PC-9 (cell line): Measurements from ENCODE around the gene TAC3.

ENCODE experiments used
- EZH2 ChIP-seq: fragments of 200-600 bp; sonication (generic); IDR thresholded peaks from 2 replicates; pipeline ENCODE4 v1.8.0; 2017; ENCODE audit warnings: antibody characterized with exemption, low read depth
- TF ChIP-seq, protein P1 (sequence below): fragments of 200-600 bp; sonication (generic); conservative IDR thresholded peaks from 2 replicates; pipeline ENCODE4 v1.6.1; 2017; ENCODE audit warnings: mixed run types, antibody characterized with exemption, mild to moderate bottlenecking, moderate library complexity

DNA sequence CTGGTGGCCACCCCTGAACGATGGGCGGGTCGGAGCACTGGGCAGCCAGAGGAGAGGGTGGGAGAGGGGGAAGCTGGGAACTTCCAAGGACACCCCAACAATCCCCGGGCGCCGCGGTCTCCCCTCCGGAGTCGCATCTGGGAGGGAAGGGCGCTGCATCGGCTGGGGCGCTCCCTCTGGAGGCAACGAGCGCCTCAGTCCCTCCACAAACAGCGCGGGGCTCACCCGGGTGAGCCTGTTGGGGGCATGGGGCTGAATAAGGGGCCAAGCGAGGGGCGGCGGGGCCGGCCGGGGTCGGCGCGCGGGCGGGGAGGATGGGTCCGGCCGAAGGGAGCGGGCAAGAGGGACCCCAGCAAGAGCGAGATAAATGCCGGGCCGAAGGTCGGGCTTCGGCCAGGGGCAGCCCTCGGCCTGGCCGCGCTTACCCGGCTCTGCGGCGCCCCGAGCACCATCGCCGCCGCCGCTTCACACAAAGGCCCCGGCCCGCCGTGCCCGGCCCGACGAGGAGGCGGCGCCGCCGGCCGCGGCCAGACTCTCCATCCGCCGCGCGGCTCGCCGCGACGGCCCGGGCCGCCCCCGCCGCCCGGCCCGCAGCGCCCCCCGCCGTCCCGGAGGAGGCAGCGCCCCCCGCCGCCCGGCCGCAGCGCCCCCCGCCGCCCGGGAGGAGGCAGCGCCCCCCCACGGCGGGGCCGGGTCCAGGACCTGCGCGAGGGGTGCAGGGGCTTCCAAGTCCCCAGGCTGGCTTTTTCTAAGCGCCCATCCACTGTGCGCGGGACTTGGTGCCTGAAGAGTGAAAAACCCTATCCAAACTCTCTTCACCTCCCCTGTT is 10.1 kb downstream of the TAC3 start, which contains the start of gene ZBTB39:
- TF ChIP-seq, protein P1, sequence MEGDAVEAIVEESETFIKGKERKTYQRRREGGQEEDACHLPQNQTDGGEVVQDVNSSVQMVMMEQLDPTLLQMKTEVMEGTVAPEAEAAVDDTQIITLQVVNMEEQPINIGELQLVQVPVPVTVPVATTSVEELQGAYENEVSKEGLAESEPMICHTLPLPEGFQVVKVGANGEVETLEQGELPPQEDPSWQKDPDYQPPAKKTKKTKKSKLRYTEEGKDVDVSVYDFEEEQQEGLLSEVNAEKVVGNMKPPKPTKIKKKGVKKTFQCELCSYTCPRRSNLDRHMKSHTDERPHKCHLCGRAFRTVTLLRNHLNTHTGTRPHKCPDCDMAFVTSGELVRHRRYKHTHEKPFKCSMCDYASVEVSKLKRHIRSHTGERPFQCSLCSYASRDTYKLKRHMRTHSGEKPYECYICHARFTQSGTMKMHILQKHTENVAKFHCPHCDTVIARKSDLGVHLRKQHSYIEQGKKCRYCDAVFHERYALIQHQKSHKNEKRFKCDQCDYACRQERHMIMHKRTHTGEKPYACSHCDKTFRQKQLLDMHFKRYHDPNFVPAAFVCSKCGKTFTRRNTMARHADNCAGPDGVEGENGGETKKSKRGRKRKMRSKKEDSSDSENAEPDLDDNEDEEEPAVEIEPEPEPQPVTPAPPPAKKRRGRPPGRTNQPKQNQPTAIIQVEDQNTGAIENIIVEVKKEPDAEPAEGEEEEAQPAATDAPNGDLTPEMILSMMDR: peak; percentile 68; the same call in 1 of the 2 replicates
- no peak for TF ChIP-seq EZH2
